T-helper 1 cell treated with Interleukin-12 subunit alpha and Interleukin-12 subunit beta and Interleukin-4 antibody, amounts not matched to agents 30 μg/mL and 1 μg/mL, for 36 hours (primary cell): Measurements from ENCODE around the gene CAPZA1.
"Not testable (repeated sequence)": the region's sequence is repeated elsewhere in the genome, so short reads cannot be mapped to it uniquely, and the experiment has no call there.

Experiments
- H3K27ac Mint-ChIP-seq: one replicate; pipeline ENCODE4 v1.8.0; 2021; ENCODE audit warnings: mild to moderate bottlenecking, mixed read lengths
- H3K27me3 Mint-ChIP-seq: one replicate; pipeline ENCODE4 v1.8.0; 2021; ENCODE audit warnings: low read depth, mixed read lengths
- H3K36me3 Mint-ChIP-seq: one replicate; pipeline ENCODE4 v1.8.0; 2021; ENCODE audit warnings: low read depth, mixed read lengths
- H3K4me1 Mint-ChIP-seq: one replicate; pipeline ENCODE4 v1.8.0; 2021; ENCODE audit warnings: low read depth, mixed read lengths
- H3K4me3 Mint-ChIP-seq: one replicate; pipeline ENCODE4 v1.8.0; 2021; ENCODE audit warnings: mild to moderate bottlenecking, moderate library complexity, mixed read lengths
- H3K9me3 Mint-ChIP-seq: one replicate; pipeline ENCODE4 v1.8.0; 2021; ENCODE audit warnings: mixed read lengths

CAPZA1 gene

GRCh38 chr1:112618114-112618720 lies 1.4 kb upstream of the CAPZA1 start:
- Mint-ChIP-seq H3K4me3 (peak overlapping the region; percentile 99), H3K27me3 (no peaks in the 10 kb centered on the region), H3K27ac (peak overlapping the region; percentile 100), H3K4me1 (peaks cover 31% of the 10 kb centered on the region), H3K9me3 (no peaks in the 10 kb centered on the region), H3K36me3 (peaks cover 19% of the 10 kb centered on the region)

DNA sequence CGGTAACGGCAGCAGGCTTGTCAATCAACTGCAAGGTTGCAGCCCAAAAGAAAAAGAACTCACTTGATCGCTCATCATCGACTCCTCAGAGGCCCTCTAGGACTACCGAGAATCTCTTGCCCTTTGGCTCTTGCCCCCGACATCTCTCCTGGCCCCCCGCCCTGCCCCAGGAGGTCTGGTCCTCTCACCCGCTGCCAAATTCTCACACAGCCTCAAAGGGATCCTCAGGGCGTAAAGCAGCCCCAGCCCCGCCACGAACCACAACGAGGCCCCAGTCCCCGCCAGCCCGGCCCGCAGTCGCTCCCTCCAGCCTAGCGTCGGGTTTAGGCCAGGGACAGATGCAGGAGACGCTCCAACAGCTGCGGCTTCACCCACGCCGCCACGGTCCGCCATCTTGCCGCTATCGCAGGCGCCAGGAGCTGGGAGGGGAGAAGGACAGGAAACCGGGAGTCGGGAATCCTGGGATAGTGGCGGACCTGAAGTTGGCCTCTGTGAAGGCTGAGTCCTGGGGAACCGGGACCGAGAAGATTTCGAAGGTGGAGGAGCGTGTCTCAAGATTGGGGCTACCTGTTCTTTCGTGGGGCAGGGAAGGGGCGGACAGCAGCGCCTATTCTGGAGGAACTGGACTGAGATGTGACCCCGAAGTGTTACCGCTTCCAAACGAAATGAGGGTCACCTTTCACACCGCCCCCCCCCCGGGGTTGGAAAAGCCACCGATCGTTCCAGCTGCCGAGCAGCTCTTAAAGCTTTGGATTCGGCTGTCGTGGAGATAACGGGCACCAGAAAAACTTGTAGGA lies 713 bp upstream of the CAPZA1 start, which contains the start of gene ST7L:
Gene ST7L, minus strand, starts transcription at position 421 of the 797 bp plus-strand sequence. Its CDS starts 28 bp downstream, at position 393.
- H3K27me3 Mint-ChIP-seq = no peaks in the 10 kb centered on the region
- H3K27ac Mint-ChIP-seq = peak within 1 kb of the TSS; percentile 100
- peaks cover 19% of the 10 kb centered on the region for H3K36me3 Mint-ChIP-seq
- H3K4me3 Mint-ChIP-seq = peak within 1 kb of the TSS; percentile 99
- no peaks in the 10 kb centered on the region for H3K9me3 Mint-ChIP-seq
- peaks cover 32% of the 10 kb centered on the region for H3K4me1 Mint-ChIP-seq

DNA sequence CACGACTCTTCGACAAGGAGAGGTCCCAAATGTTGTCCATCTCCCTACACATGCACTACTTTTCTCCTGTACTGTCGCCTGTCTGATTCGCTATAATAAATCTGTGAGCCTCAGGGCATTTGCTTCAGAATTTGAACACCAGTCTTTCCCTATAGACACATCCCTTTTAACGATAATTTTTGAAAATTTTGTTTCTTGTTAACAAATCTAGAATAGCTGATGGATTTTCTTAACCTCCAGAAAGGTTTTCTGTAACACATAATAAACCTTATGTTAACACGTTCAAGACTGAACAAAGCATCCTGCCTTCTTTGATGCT lies 704 bp downstream of the CAPZA1 start:
- Mint-ChIP-seq H3K4me3 (peak overlapping the region; percentile 99), H3K4me1 (peaks cover 44% of the 10 kb centered on the region), H3K27ac (peak overlapping the region; percentile 100), H3K27me3 (no peaks in the 10 kb centered on the region), H3K9me3 (no peaks in the 10 kb centered on the region), H3K36me3 (peaks cover 23% of the 10 kb centered on the region)

- H3K27me3 Mint-ChIP-seq, H3K9me3 Mint-ChIP-seq, H3K4me3 Mint-ChIP-seq: not testable (repeated sequence)
- peak overlapping the region; percentile 67 for H3K27ac Mint-ChIP-seq
- peaks cover 55% of the 10 kb centered on the region for H3K4me1 Mint-ChIP-seq
- peaks cover 39% of the 10 kb centered on the region for H3K36me3 Mint-ChIP-seq
Observed at GRCh38 chr1:112624493-112624892, 4.9 kb downstream of the CAPZA1 start.

GRCh38 chr1:112625696-112626095 lies 6.1 kb downstream of the CAPZA1 start:
- H3K36me3 Mint-ChIP-seq = peaks cover 37% of the 10 kb centered on the region
- H3K27ac Mint-ChIP-seq = no peak overlapping the region
- no peaks in the 10 kb centered on the region for H3K27me3 Mint-ChIP-seq
- peaks cover 58% of the 10 kb centered on the region for H3K4me1 Mint-ChIP-seq
- no peak overlapping the region for H3K4me3 Mint-ChIP-seq
- no peaks in the 10 kb centered on the region for H3K9me3 Mint-ChIP-seq

- Mint-ChIP-seq H3K27me3 (no peaks in the 10 kb centered on the region), H3K36me3 (peaks cover 38% of the 10 kb centered on the region), H3K27ac (no peak overlapping the region), H3K9me3 (no peaks in the 10 kb centered on the region), H3K4me3 (no peak overlapping the region), H3K4me1 (peaks cover 59% of the 10 kb centered on the region)
Observed at GRCh38 chr1:112626193-112626592, 6.6 kb downstream of the CAPZA1 start.

DNA sequence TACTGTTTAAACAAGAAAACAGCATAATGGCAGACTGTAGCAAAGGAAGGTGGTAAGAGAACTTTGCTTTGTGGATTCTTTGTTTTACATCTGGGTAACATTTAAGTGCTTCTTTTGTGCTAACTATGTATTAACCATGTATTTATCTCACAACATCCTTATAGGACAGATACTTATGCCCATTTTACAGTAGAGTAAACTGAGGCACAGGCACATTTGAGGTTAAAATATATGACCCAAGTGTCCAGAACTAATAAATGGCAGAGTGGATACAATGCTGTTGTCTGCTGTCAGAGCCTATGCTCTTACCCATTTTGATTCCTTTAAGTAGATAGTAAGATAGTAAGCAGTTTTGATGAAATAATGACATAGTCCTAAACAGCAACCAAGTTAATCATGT lies 7.3 kb downstream of the CAPZA1 start:
- no peaks in the 10 kb centered on the region for H3K9me3 Mint-ChIP-seq
- H3K4me1 Mint-ChIP-seq = peaks cover 58% of the 10 kb centered on the region
- H3K36me3 Mint-ChIP-seq = peaks cover 38% of the 10 kb centered on the region
- no peaks in the 10 kb centered on the region for H3K27me3 Mint-ChIP-seq
- no peak overlapping the region for H3K27ac Mint-ChIP-seq
- no peak overlapping the region for H3K4me3 Mint-ChIP-seq

- no peak overlapping the region for H3K4me3 Mint-ChIP-seq
- H3K9me3 Mint-ChIP-seq = no peaks in the 10 kb centered on the region
- no peaks in the 10 kb centered on the region for H3K27me3 Mint-ChIP-seq
- no peak overlapping the region for H3K27ac Mint-ChIP-seq
- H3K4me1 Mint-ChIP-seq = peaks cover 60% of the 10 kb centered on the region
- peaks cover 31% of the 10 kb centered on the region for H3K36me3 Mint-ChIP-seq
Observed at GRCh38 chr1:112628516-112628915, 8.9 kb downstream of the CAPZA1 start.

DNA sequence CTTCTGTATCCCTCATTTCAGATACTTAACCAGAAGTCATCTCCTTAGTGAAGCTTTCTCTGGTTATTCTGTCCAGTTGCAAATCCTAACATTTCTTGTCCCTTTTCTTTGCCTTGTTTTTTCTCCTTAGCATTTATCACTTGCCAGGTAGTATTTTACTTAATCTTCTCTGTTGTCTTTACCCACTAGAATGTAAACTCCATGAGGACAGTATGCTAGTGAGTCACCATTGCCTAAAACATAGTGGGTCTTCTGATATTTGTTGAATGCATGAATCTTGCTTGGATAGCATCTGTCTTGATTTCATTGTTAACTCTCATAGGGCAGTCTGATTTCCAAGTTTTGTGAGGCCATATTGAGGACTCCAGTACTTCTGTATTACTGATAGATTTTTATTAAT lies 9.6 kb downstream of the CAPZA1 start:
- Mint-ChIP-seq H3K4me3 (no peak overlapping the region), H3K36me3 (peaks cover 31% of the 10 kb centered on the region), H3K9me3 (no peaks in the 10 kb centered on the region), H3K27me3 (no peaks in the 10 kb centered on the region), H3K4me1 (peaks cover 64% of the 10 kb centered on the region), H3K27ac (peak overlapping the region; percentile 12)

- no peaks in the 10 kb centered on the region for H3K9me3 Mint-ChIP-seq
- peaks cover 55% of the 10 kb centered on the region for H3K4me1 Mint-ChIP-seq
- no peaks in the 10 kb centered on the region for H3K27me3 Mint-ChIP-seq
- H3K36me3 Mint-ChIP-seq = peaks cover 16% of the 10 kb centered on the region
- H3K27ac Mint-ChIP-seq = no peak overlapping the region
- H3K4me3 Mint-ChIP-seq = no peak overlapping the region
Observed at GRCh38 chr1:112633628-112634027, 14.0 kb downstream of the CAPZA1 start.

DNA sequence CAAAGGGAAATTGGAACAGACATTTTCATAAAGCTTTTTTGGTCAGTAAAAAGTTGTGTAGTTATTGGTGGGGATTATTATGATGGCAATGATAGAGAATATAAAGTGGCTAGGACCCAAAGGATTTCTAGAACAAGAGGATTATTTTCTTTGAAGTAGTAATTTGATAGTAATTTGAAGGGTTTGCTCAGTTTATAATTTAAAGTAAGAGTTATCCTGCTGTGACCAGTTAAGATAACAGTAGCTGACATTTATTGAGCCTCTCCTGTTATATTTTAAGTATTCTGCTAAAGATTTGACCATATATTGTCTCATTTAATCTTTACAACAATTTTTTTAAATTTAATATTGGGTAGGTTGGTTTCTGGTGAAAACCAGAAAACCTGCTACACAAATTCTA lies 14.7 kb downstream of the CAPZA1 start:
- peak overlapping the region; percentile 20 for H3K27ac Mint-ChIP-seq

GRCh38 chr1:112636056-112636455 lies 16.4 kb downstream of the CAPZA1 start:
- no peak overlapping the region for H3K4me3 Mint-ChIP-seq
- H3K9me3 Mint-ChIP-seq = no peaks in the 10 kb centered on the region
- peaks cover 3% of the 10 kb centered on the region for H3K36me3 Mint-ChIP-seq
- no peak overlapping the region for H3K27ac Mint-ChIP-seq
- no peaks in the 10 kb centered on the region for H3K27me3 Mint-ChIP-seq
- peaks cover 44% of the 10 kb centered on the region for H3K4me1 Mint-ChIP-seq

More for the DNA sequence above, 14.7 kb downstream of the CAPZA1 start:
- Mint-ChIP-seq H3K9me3 (no peaks in the 10 kb centered on the region), H3K27me3 (no peaks in the 10 kb centered on the region), H3K4me1 (peaks cover 52% of the 10 kb centered on the region), H3K4me3 (no peak overlapping the region), H3K36me3 (peaks cover 11% of the 10 kb centered on the region)

DNA sequence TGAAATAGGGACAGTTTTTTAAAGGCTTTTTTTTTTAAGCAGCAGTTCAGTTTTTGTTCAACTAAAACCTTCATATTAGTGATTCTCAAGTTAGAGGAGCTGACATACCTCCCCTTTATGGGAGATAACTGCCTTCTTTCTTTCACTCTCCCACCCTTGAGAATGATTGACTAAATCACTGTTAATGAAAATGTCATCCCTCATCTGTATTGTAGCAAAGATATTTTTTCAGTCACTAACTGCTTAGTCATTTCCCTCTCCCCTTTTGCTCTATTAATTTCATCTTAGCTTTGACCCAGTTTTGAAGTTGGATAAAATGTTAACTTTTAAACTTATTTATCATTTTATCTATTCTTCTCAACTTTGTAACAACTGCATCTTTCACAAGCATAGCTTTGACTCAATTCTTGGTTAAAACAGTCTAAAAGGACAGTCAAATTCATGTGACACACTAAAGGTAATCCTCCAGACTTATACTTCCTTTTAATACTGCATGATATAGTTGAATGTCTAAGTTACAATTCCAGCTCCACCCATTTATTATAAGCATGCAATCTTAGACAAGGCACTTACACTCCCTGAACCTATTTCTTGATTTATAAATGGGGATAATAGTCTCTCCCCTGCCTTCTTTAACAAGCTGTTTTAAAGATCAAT lies 17.1 kb downstream of the CAPZA1 start:
- H3K27me3 Mint-ChIP-seq = no peaks in the 10 kb centered on the region
- peaks cover 43% of the 10 kb centered on the region for H3K4me1 Mint-ChIP-seq
- peak overlapping the region; percentile 21 for H3K4me3 Mint-ChIP-seq
- peak overlapping the region; percentile 45 for H3K27ac Mint-ChIP-seq
- H3K36me3 Mint-ChIP-seq = peaks cover 3% of the 10 kb centered on the region
- H3K9me3 Mint-ChIP-seq = no peaks in the 10 kb centered on the region

- H3K4me3 Mint-ChIP-seq = no peak overlapping the region
- H3K4me1 Mint-ChIP-seq = peaks cover 40% of the 10 kb centered on the region
- no peak overlapping the region for H3K27ac Mint-ChIP-seq
- H3K9me3 Mint-ChIP-seq = no peaks in the 10 kb centered on the region
- peaks cover 8% of the 10 kb centered on the region for H3K36me3 Mint-ChIP-seq
- H3K27me3 Mint-ChIP-seq = no peaks in the 10 kb centered on the region
Observed at GRCh38 chr1:112637254-112638109, 17.9 kb downstream of the CAPZA1 start.
